Measurements from ENCODE around the gene TMPRSS4.
A peak's percentile ranks its signal among the peaks of the same experiment; 100 is the strongest.

Gene TMPRSS4

GRCh38 chr11:118108513-118108912 is 31.6 kb downstream of the TMPRSS4 start:
- DNase-seq: no peak

DNA sequence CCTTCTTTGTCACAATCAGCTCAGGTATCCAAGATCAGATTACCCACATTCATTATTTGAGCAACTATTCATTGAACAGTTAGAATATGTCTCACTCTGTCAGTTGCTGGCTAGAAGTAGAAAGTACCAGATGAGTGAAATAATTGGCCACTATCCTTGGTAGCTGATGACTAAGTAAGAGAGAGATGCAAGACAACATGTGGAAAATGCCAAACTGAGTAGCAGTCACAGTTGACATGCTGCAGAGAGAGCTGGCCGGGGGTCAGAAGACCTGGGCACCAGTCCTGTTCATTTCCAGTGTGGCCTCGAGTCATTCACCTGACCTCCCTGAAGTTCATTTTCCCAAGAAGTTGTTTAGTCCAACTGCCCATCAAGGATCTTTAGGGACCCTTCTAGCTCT is 32.4 kb downstream of the TMPRSS4 start:
- no peak for DNase-seq

DNA sequence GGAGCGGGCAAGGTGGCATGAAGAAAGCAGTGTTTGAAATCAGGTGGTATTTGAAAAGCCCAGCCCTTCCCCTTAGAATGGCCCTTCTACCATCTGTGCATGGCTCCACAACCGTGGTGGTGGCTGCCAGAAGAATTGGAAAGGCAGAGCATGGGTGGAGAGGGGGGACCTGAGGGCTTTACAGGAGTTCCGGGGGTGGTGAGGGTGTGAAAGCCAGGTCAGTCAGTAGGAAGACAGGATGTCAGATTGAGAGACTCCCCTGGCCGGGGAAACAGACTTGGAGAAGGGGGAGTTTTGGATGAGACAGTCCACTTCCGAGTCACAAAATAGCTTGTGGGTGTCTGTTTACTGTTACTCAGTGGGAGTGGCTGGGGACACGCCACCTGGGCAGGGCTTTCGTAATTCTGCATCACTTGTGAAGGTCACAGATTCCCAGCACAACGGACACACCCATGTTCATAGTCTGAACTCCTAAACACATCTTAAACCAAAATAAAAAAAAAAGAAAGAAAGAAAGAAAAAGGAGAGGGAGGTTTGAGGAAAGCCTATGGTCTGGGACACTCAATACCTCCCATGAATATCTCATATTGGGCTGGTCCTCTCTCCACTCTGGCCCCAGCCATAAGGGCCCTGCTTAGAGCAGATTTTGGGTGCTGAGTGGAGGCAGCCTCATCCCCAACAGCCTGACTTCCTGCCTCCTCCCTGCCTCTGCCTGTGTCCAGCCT is 34.3 kb downstream of the TMPRSS4 start:
- DNase-seq: no peak

DNA sequence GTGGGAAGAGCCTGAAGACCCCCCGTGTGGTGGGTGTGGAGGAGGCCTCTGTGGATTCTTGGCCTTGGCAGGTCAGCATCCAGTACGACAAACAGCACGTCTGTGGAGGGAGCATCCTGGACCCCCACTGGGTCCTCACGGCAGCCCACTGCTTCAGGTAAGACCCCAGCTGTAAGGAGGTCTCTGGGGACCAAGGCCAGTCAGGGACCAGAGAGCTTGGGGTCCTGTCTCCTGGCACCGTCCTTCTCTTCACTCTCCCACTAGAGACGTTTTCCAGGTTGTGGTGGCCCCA is 34.8 kb downstream of the TMPRSS4 start:
- DNase-seq: no peak

DNA sequence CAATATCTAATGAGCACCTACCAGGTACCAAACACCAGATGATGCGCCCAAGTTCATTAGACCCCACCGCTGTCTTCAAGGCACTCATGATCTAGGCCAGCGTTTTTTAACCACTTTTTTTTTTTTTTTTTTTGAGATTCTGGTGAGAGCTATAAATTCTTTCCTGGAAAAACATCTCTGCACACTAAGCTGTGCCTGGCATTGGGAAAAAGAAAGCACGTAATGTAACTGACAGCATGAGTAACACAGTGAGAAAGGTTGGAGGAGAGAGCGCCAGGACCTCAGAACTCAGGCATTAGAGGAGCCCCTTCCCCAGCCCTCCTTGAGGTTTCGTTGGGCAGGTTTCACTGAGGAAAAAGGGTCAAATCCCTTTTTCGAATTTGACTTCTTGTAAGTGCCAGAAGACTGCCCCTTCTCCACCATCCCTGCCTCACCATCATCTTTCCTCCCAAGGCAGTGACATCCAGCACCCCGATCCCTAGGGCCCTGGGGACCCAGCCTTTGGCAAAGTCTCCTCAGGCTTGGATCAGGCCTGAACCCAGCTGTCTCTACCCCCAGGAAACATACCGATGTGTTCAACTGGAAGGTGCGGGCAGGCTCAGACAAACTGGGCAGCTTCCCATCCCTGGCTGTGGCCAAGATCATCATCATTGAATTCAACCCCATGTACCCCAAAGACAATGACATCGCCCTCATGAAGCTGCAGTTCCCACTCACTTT is 36.0 kb downstream of the TMPRSS4 start:
- no peak for DNase-seq

GRCh38 chr11:118114266-118114665 is 37.4 kb downstream of the TMPRSS4 start:
- DNase-seq: no peak

GRCh38 chr11:118115048-118115447 is 38.2 kb downstream of the TMPRSS4 start:
- no peak for DNase-seq

DNA sequence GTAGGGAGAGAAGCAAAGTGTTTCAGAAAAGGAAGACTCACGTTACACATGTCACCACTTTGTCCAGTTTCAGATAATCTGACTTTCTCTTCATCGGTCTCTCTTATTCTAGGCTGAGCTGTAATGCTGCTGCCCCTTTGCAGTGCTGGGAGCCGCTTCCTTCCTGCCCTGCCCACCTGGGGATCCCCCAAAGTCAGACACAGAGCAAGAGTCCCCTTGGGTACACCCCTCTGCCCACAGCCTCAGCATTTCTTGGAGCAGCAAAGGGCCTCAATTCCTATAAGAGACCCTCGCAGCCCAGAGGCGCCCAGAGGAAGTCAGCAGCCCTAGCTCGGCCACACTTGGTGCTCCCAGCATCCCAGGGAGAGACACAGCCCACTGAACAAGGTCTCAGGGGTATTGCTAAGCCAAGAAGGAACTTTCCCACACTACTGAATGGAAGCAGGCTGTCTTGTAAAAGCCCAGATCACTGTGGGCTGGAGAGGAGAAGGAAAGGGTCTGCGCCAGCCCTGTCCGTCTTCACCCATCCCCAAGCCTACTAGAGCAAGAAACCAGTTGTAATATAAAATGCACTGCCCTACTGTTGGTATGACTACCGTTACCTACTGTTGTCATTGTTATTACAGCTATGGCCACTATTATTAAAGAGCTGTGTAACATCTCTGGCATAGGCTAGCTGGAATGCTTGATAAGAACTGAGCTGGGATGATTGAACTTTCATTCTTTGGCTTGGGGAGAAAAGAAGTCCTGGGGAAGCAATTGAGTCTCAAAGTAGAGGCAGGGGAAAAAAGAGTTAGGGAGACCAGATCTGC is 41.1 kb downstream of the TMPRSS4 start:
- peak; percentile 10 for DNase-seq

DNA sequence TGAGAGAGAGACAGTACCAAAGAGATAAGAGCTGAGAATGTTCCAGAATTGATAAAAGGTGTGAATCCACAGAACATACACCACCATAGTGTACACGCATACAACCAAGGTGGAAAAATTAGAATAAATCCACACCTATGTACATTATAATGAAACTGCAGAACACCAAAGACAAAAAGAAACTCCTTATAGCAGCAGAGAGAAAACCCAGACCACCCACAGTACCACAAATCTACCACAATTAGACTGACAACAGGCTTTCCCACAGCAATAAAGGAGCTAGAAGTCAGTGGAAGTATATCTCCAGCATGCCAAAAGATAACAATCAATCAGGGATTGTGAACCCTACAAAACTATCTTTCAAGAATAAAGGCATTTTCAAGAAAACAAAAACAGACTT is 43.9 kb downstream of the TMPRSS4 start:
- DNase-seq: no peak

GRCh38 chr11:118124929-118125535 is 48.2 kb downstream of the TMPRSS4 start:
- DNase-seq: no peak

DNA sequence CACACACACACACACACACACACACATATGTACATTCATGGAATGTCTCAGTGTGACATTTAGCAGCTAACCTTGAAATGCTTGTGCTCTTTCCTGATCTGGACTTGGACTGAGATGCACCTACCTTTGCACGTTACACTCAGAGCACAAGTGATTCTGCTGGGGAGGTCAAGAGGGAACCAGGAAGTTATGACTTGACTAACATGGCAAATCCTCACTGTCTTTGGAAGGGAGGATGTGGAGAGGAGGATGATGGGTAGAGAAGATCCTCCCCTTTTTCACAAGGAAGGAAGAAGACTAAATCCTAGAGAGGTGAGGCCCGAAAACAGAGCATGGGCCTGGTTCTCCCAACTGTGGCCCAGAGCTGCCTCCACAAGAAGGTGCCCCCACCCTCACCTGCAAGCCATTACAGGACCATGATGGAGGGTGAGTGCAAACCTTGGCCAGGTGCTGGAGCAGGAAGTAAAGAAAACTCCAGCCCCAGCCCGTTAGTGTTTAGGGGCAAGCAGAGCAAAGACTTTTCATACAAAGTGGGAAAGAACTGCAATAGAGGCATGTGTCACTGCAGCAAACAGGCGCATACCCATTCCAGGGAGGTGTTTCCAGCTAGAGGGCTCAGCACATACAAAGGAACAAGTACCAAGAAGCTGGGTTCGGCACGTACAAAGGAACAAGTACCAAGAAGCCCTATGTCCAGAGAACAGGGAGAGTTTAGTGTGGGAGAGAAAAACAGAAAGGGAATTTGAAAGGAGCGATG is 49.4 kb downstream of the TMPRSS4 start:
- DNase-seq: no peak

- no peak for DNase-seq
These were observed 51.4 kb downstream of the TMPRSS4 start for GRCh38 chr11:118128310-118128709.

GRCh38 chr11:118128721-118129470 is 52.0 kb downstream of the TMPRSS4 start:
- no peak for DNase-seq

GRCh38 chr11:118129471-118130172 is 52.7 kb downstream of the TMPRSS4 start:
- DNase-seq: no peak

- no peak for DNase-seq
These were observed 55.7 kb downstream of the TMPRSS4 start for GRCh38 chr11:118132385-118133151.

DNA sequence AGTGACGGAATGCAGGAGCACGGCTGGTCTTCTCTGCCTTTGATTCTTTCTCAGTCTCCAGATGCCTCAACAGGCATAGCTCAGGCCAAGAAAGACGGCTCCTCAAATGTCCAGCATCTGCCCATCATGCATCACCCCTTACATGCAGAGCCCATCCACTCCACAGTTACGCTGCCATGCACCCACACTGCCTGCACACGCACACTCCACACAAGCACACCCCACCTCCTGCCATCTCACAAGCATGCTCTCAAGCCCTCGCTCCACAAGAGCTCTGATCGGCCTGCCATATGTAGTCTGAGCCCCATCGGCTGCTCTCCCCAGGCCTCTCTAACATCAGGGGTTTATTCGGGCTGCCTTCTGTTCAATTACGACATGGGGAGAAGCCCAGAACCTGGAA is 56.9 kb downstream of the TMPRSS4 start:
- DNase-seq: no peak

GRCh38 chr11:118135051-118135795 is 58.3 kb downstream of the TMPRSS4 start:
- no peak for DNase-seq

DNA sequence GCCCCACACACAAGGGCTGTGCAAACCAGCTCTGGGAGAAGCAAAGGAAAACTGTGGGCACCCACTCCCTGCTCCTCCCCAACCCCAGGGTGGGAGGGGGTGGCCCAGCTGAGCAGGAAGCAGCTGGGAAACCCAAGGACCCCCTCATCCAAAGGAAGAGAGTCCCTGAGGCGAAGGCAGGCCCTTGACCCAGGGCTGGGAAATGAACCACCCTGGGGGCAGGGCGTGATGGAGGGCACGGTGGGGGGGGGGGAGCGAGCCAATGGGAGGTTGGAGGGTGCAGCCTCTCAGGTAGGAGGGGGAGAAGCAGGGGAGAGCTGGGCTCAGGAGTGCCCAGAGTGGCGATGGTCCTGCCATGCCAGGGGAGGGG is 58.9 kb downstream of the TMPRSS4 start:
- no peak for DNase-seq

DNA sequence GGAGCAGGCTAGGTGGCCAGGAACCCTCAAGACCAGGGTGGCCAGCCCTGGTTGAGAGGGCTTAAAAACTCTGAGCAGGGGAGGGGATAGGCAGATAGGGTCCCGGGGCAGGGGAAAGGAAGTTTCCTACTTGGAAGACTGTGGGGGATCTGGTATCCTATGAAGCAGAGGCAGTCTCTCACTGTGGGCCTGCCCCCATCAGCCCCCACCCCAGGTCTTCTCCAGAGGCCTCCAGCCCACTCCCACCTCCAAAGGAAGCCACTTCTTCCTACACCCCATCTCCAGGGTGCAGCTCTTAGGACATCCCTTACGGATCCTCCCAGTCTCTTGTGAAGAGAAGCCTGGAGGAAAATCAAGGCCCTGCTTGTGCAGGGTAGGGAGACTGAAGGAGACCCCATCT is 59.5 kb downstream of the TMPRSS4 start:
- DNase-seq: no peak

- DNase-seq: no peak
These were observed 59.9 kb downstream of the TMPRSS4 start for GRCh38 chr11:118136801-118137200.
